Measurements from ENCODE around the gene CAD. TPM values are rescaled to one million over a fixed set of nuclear protein-coding genes. Genes with fewer than 3 reads are reported as not detected.

CAD gene
- total RNA-seq, 1 donor from 2014 or later, result 82.5 TPM

DNA sequence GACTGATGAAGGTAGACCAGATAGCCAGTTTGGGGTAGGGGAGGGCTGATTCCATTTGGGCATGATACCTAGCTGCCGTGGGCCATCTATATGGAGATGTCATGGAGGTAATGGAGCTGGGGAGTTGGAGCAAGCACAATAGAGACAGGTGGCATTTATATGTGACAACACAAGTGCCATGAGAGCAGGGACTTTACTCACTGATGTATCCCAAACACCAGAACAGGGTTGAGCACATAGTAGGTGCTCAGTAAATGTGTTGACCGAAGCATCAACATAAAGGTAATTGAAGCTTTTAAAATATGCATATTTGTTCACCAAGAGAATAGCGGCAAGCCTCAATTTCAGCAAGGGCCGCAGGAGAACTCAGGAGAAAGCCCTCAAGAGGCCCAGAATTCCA, 30.7 kb downstream of the CAD start:
- no peak overlapping the region for H3K27ac Mint-ChIP-seq
- peaks cover 7% of the 10 kb centered on the region for H3K4me1 Mint-ChIP-seq
- peaks cover 3% of the 10 kb centered on the region for H3K36me3 Mint-ChIP-seq
- H3K27me3 Mint-ChIP-seq (ENCODE audit: low read depth), result peaks cover 19% of the 10 kb centered on the region
- TF ChIP-seq, protein P1, sequence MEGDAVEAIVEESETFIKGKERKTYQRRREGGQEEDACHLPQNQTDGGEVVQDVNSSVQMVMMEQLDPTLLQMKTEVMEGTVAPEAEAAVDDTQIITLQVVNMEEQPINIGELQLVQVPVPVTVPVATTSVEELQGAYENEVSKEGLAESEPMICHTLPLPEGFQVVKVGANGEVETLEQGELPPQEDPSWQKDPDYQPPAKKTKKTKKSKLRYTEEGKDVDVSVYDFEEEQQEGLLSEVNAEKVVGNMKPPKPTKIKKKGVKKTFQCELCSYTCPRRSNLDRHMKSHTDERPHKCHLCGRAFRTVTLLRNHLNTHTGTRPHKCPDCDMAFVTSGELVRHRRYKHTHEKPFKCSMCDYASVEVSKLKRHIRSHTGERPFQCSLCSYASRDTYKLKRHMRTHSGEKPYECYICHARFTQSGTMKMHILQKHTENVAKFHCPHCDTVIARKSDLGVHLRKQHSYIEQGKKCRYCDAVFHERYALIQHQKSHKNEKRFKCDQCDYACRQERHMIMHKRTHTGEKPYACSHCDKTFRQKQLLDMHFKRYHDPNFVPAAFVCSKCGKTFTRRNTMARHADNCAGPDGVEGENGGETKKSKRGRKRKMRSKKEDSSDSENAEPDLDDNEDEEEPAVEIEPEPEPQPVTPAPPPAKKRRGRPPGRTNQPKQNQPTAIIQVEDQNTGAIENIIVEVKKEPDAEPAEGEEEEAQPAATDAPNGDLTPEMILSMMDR (IDR thresholded peaks at IDR 0.05; ENCODE audit: unreplicated experiment), result no peak
- H3K4me3 Mint-ChIP-seq, result no peak overlapping the region
- no peak for DNase-seq (ENCODE audit: low spot score in 2 of 2, unreplicated experiment in 2 of 2)
- no peaks in the 10 kb centered on the region for H3K9me3 Mint-ChIP-seq

DNA sequence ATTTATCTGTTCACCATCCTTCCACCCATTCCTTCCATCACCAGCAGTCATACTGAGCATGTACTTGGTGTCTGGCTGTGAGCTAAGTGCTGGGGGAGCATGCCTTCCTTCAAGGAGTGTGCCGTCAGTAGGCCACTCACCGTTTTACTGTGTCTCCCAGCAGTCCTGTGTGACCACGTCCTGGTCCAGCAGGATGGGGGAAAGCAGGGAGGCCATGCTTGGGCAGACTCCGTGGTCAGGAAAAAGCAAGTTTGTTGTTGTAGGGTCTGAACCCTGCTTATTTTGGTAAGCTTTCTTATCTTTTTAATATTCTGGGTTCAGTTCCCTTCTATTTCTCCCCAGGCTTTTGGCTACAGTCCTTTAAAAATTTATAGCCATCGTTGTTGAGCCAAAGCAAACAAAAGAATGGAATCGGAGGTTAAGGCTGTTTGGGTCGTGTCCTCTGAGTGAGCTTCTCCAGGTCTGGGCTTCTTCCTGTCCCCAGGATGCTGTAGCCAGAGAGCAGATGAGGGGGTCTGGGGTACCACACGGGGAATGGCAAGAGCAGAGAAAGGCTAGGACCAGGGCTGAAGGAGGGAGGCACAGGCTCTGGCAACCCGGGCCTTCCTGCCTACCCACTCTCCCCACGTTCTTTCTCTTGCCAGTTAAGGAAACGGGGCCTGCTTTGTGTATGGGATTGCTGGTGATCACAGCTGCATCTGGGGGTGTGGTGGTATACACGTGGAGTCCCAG, 32.2 kb downstream of the CAD start:
- peaks cover 22% of the 10 kb centered on the region for H3K27me3 Mint-ChIP-seq (ENCODE audit: low read depth)
- peaks cover 1% of the 10 kb centered on the region for H3K36me3 Mint-ChIP-seq
- no peak overlapping the region for H3K4me3 Mint-ChIP-seq
- TF ChIP-seq, protein P1 (IDR thresholded peaks at IDR 0.05; ENCODE audit: unreplicated experiment), result no peak
- peak overlapping the region; percentile 28 for H3K27ac Mint-ChIP-seq
- no peak for DNase-seq (ENCODE audit: low spot score in 2 of 2, unreplicated experiment in 2 of 2)
- H3K4me1 Mint-ChIP-seq, result peaks cover 7% of the 10 kb centered on the region
- no peaks in the 10 kb centered on the region for H3K9me3 Mint-ChIP-seq

DNA sequence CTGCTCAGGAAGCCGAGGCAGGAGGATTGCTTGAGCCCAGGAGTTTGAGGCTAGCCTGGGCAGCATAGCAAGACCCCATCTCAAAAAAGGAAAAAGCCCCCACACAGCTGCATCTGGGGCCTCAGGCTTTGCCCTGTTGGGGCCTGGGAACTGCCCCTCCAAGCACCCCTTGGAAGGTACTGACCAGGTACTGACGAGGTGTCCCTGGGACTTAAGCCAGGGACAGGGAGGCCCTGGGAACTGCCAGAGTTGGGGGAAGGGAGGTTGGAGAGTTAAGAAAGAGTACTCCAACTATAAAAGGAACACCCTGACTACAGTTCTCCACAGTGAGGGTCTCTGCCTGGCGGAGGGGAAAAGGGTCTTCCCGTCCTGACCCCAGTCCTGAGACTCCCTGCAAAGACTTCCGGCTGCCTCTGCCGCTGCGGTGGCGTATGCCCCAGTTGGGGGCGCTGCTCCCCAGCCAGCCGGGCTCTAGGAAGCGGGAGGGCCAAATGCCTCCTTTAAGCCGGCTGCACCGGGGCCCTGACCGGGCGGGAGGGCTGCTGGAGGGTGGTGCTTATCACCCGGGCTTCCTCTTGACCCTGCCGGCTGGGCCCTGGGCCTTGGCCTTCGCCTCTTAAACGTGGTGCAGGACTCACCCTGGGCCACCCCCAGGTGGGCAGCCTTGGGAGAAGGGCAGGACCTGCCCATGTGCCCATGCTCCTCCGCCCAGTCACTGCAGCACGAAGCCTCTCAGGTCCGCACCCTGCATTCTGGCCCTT, 32.9 kb downstream of the CAD start:
- Mint-ChIP-seq H3K4me1 (peaks cover 7% of the 10 kb centered on the region), H3K27me3 (ENCODE audit: low read depth) (peaks cover 29% of the 10 kb centered on the region), H3K27ac (no peak overlapping the region), H3K4me3 (no peak overlapping the region), H3K9me3 (no peaks in the 10 kb centered on the region), H3K36me3 (no peaks in the 10 kb centered on the region)
- TF ChIP-seq, protein P1 (IDR thresholded peaks at IDR 0.05; ENCODE audit: unreplicated experiment), result peak; percentile 38
- DNase-seq (ENCODE audit: low spot score in 2 of 2, unreplicated experiment in 2 of 2), result peak in 1 of 2 experiments; percentile 70

DNA sequence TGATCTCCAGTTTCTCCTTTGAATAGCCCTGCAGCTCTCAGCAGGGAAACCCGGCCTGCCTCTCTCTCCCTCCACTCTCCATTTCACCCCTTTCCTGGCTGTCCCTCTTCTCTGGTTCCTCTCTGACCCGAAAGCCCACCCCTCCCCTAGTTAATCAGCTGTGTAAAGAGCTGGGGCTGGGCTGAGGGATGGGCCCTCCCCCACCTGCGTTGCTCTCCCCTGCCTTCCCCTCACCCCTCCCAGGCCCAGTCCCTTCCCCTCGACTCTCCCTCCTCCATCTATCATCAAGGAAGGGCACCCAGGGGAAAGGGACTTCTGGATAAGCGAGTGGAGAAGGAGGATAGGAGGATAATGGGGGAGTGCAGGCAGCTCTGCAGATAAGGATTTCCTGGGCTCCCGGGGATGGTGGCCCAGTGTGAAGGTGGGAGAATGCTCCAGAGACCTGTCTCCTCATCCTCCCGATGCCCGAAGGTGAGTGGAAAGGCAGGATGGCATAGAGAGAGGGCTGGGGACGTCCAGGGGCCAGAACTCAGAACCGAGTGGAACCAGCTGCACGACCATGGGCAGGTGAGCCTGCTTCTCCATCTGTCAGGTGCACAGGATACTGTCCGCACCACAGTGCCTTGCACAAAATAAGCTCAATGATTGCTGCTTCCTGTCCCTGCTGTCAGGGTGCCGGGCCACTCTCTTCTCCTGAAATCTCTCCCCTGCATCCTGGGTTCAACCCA, 33.6 kb downstream of the CAD start:
- no peak overlapping the region for H3K4me3 Mint-ChIP-seq

DNA sequence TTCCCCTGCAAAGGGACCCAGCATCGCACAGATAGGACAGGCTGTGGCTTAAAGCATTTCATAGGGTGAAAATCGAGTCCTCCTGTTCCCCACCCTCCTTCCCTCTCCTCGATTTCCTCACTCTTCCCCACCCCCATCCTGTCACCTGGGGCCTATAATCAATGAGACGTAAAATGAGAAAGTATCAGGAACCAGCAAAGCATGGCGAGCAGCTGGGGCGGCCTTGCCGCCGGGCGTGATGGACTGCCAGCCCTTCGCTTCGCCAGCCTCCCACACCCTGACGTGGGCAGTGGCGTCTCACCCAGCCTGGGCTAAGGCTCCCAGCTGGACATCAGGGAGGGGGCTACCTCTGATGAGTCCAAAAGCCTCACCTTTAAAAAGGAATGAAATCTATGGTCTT, 34.6 kb downstream of the CAD start:
- H3K27ac Mint-ChIP-seq, result no peak overlapping the region
- no peak overlapping the region for H3K4me3 Mint-ChIP-seq
- peaks cover 45% of the 10 kb centered on the region for H3K27me3 Mint-ChIP-seq (ENCODE audit: low read depth)
- DNase-seq (ENCODE audit: low spot score in 2 of 2, unreplicated experiment in 2 of 2), result no peak
- no peaks in the 10 kb centered on the region for H3K36me3 Mint-ChIP-seq
- H3K4me1 Mint-ChIP-seq, result peaks cover 7% of the 10 kb centered on the region
- H3K9me3 Mint-ChIP-seq, result no peaks in the 10 kb centered on the region
- TF ChIP-seq, protein P1 (IDR thresholded peaks at IDR 0.05; ENCODE audit: unreplicated experiment), result no peak

More for the DNA sequence above, 33.6 kb downstream of the CAD start:
- TF ChIP-seq, protein P1 (IDR thresholded peaks at IDR 0.05; ENCODE audit: unreplicated experiment), result no peak
- Mint-ChIP-seq H3K27me3 (ENCODE audit: low read depth) (peaks cover 35% of the 10 kb centered on the region), H3K9me3 (no peaks in the 10 kb centered on the region), H3K27ac (no peak overlapping the region), H3K4me1 (peaks cover 7% of the 10 kb centered on the region), H3K36me3 (no peaks in the 10 kb centered on the region)
- DNase-seq (ENCODE audit: low spot score in 2 of 2, unreplicated experiment in 2 of 2), result no peak

All from mesothelial cell of epicardium (in vitro differentiated cells).